Measurements from ENCODE around the gene SLC32A1.

Gene SLC32A1

DNA sequence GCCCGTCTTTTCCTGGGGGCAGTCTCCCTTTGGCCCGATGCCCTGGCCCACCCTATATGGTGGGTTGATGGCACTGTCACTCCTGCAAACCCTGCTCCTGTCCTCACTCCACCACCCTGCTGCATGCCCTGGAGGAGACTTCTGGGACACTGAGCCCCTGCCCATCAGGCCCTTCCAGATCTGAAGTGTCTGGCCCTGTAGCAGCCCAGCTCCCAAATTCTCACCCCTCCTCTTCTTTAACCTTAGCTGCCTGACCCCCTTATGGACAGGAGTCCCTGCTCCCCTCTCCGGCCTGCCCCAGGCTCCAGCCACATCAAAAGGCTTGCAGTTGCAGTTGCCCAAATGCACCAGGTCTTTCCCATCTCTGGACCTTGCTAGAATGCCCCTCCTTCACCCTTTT is 20.8 kb upstream of the SLC32A1 start:
- in situ Hi-C loops (cut with HindIII; ENCODE audit: low sequenced_read_pairs) = no loop called here
- no peak overlapping the region for H3K4me3 ChIP-seq (ENCODE audit: low read depth, low read length)
- TF ChIP-seq, protein P1, sequence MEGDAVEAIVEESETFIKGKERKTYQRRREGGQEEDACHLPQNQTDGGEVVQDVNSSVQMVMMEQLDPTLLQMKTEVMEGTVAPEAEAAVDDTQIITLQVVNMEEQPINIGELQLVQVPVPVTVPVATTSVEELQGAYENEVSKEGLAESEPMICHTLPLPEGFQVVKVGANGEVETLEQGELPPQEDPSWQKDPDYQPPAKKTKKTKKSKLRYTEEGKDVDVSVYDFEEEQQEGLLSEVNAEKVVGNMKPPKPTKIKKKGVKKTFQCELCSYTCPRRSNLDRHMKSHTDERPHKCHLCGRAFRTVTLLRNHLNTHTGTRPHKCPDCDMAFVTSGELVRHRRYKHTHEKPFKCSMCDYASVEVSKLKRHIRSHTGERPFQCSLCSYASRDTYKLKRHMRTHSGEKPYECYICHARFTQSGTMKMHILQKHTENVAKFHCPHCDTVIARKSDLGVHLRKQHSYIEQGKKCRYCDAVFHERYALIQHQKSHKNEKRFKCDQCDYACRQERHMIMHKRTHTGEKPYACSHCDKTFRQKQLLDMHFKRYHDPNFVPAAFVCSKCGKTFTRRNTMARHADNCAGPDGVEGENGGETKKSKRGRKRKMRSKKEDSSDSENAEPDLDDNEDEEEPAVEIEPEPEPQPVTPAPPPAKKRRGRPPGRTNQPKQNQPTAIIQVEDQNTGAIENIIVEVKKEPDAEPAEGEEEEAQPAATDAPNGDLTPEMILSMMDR (IDR thresholded peaks at IDR 0.05; ENCODE audit: low read depth, low read length) = no peak
- DNase-seq (ENCODE audit: low read depth, low spot score) = no peak

DNA sequence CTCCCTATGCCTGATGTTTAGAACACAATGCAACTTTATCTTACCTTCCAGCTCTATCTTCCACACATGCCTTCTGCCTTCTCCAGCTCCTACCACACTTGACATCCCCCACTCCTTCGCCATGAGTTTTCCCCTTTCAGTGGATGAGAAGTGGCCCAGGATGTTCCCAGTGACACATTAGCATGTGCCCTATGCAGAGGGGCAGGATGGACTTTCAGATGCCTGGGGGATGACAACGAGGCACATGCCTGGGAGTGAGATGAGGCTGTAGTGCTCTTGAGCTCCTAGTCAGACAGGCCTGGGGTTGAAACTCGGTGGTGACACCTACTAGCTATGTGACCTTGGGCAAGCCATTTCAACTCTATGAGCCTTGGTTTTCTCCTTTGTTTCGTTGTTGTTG is 20.1 kb upstream of the SLC32A1 start:
- DNase-seq (ENCODE audit: low read depth, low spot score) = no peak
- TF ChIP-seq, protein P1 (IDR thresholded peaks at IDR 0.05; ENCODE audit: low read depth, low read length) = no peak
- in situ Hi-C loops (cut with HindIII; ENCODE audit: low sequenced_read_pairs) = no loop called here
- H3K4me3 ChIP-seq (ENCODE audit: low read depth, low read length) = no peak overlapping the region

DNA sequence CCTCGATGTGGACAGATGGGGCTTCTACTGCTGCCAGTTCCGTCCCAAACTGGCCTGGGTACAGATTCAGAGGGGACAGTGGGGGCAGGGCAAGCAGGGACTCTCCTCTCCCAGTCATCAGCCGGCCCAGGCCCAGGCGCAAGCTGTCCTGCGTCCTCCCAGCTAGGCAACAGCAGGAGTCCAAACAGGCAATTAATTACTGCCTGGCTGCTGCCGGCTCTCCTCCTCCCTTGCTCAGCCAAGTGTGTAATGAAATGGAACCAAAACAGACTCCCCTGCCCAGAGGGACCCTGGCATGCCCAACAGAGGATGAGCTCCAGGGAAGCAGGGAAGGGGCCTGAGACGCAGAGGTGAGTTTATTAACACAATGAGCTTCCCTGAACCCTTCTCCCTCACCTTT is 17.8 kb upstream of the SLC32A1 start:
- DNase-seq (ENCODE audit: low read depth, low spot score) = no peak
- TF ChIP-seq, protein P1 (IDR thresholded peaks at IDR 0.05; ENCODE audit: low read depth, low read length) = no peak
- no peak overlapping the region for H3K4me3 ChIP-seq (ENCODE audit: low read depth, low read length)
- in situ Hi-C loops (cut with HindIII; ENCODE audit: low sequenced_read_pairs) = no loop called here

DNA sequence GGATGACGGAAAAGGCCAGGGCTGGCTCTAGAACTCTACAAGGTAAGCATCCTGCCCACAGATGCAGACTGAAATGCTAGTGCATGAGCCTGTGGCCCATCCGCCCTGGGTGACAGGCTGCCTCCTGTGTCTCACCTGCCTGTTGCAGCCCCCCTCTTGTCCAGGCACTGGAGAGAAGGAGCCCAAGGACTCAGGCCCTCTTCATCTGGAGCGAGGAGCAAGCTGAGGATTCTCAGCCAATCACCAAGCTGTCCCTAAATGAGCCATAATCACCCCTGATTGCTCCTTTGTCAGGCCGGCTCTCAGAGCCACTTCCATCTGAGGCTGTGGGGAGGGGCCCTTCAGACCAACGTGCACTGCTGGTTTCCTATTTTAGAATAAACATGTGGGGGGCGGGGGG is 10.0 kb upstream of the SLC32A1 start:
- H3K4me3 ChIP-seq (ENCODE audit: low read depth, low read length) = no peak overlapping the region
- TF ChIP-seq, protein P1 (IDR thresholded peaks at IDR 0.05; ENCODE audit: low read depth, low read length) = no peak
- DNase-seq (ENCODE audit: low read depth, low spot score) = no peak
- in situ Hi-C loops (cut with HindIII; ENCODE audit: low sequenced_read_pairs) = no loop called here

DNA sequence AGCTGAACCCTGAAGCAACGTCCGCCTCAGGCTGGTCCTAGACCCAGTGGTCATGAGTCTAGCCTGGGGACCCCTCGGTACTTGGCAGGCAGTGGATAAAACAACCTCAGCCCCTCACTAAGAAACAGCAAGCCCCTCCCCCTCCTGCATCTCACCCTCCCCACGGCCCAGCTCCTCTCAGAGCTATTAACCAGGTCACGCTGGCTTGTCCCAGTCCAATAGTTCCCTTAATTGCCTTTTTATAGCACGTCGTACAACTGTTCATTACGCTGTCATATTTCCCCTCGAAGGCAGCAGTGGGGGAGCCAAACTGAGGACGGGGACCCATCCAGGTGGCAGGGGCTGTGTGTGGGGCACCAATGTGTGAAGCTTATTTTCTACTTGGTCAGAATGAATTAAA is 8.6 kb upstream of the SLC32A1 start:
- TF ChIP-seq, protein P1 (IDR thresholded peaks at IDR 0.05; ENCODE audit: low read depth, low read length) = no peak
- in situ Hi-C loops (cut with HindIII; ENCODE audit: low sequenced_read_pairs) = no loop called here
- no peak overlapping the region for H3K4me3 ChIP-seq (ENCODE audit: low read depth, low read length)
- no peak for DNase-seq (ENCODE audit: low read depth, low spot score)

DNA sequence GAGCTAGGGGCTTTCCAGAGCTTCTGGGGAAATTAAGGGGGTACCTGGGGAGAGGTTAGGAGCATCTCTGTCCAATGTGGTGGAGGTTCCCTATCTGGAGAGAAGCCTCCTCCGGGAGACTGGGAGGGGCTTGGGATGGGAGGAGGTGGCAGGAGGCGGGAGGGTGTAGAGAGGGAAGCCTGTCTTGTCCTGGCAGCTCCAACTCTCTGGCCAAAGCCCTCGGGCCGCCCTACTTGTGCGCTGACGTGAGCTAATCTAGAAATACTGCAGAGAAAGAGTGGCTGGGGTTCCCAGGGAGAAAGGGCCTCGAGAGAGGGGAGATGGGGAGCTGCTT is 1.6 kb upstream of the SLC32A1 start:
- no peak for DNase-seq (ENCODE audit: low read depth, low spot score)
- in situ Hi-C loops (cut with HindIII; ENCODE audit: low sequenced_read_pairs) = no loop called here
- no peak overlapping the region for H3K4me3 ChIP-seq (ENCODE audit: low read depth, low read length)
- TF ChIP-seq, protein P1 (IDR thresholded peaks at IDR 0.05; ENCODE audit: low read depth, low read length) = no peak

All from astrocyte of the spinal cord (primary cell).